ENCODE measurements around the gene CD177. TPM values are rescaled to one million over a fixed set of nuclear protein-coding genes. Genes with fewer than 3 reads are reported as not detected.

Gene CD177
- total RNA-seq, 1 donor from 2014 or later, result 5.2 TPM

GRCh38 chr19:43395561-43395960, 42.1 kb downstream of the CD177 start:
- Histone ChIP-seq H3K27me3 (ENCODE audit: control insufficient read depth in 3 of 3, insufficient read depth in 3 of 3, low read length in 3 of 3) (peaks cover 0 to 2% (median 0%) of the 10 kb centered on the region in 3 donors), H3K36me3 (ENCODE audit: control insufficient read depth in 3 of 3, insufficient read depth in 3 of 3, low read length in 3 of 3) (no peaks in the 10 kb centered on the region), H3K4me1 (ENCODE audit: control insufficient read depth in 3 of 3, insufficient read depth in 3 of 3, low read length in 3 of 3) (no peaks in the 10 kb centered on the region), H3K4me3 (ENCODE audit: low read length in 3 of 3) (no peak overlapping the region), H3K9me3 (ENCODE audit: control insufficient read depth in 3 of 3, low read length in 3 of 3) (no peaks in the 10 kb centered on the region), H3K9ac (ENCODE audit: low read depth in 1 of 3, low read length in 3 of 3) (no peak overlapping the region), H3K27ac (ENCODE audit: low read depth, low read length) (no peak overlapping the region)

- Histone ChIP-seq H3K4me3 (ENCODE audit: low read length in 3 of 3) (no peak overlapping the region), H3K9ac (ENCODE audit: low read depth in 1 of 3, low read length in 3 of 3) (no peak overlapping the region), H3K9me3 (ENCODE audit: control insufficient read depth in 3 of 3, low read length in 3 of 3) (no peaks in the 10 kb centered on the region), H3K4me1 (ENCODE audit: control insufficient read depth in 3 of 3, insufficient read depth in 3 of 3, low read length in 3 of 3) (no peaks in the 10 kb centered on the region), H3K27ac (ENCODE audit: low read depth, low read length) (no peak overlapping the region), H3K36me3 (ENCODE audit: control insufficient read depth in 3 of 3, insufficient read depth in 3 of 3, low read length in 3 of 3) (no peaks in the 10 kb centered on the region), H3K27me3 (ENCODE audit: control insufficient read depth in 3 of 3, insufficient read depth in 3 of 3, low read length in 3 of 3) (no peaks in the 10 kb centered on the region)
These were observed 52.8 kb downstream of the CD177 start for GRCh38 chr19:43406297-43406696.

GRCh38 chr19:43407416-43408005, 54.0 kb downstream of the CD177 start:
- Histone ChIP-seq H3K36me3 (ENCODE audit: control insufficient read depth in 3 of 3, insufficient read depth in 3 of 3, low read length in 3 of 3) (no peaks in the 10 kb centered on the region), H3K9me3 (ENCODE audit: control insufficient read depth in 3 of 3, low read length in 3 of 3) (no peaks in the 10 kb centered on the region), H3K4me3 (ENCODE audit: low read length in 3 of 3) (no peak overlapping the region)

GRCh38 chr19:43408043-43408442, 54.6 kb downstream of the CD177 start:
- no peaks in the 10 kb centered on the region for H3K4me1 ChIP-seq (ENCODE audit: control insufficient read depth in 3 of 3, insufficient read depth in 3 of 3, low read length in 3 of 3)
- no peaks in the 10 kb centered on the region for H3K27me3 ChIP-seq (ENCODE audit: control insufficient read depth in 3 of 3, insufficient read depth in 3 of 3, low read length in 3 of 3)
- no peaks in the 10 kb centered on the region for H3K9me3 ChIP-seq (ENCODE audit: control insufficient read depth in 3 of 3, low read length in 3 of 3)
- H3K27ac ChIP-seq (ENCODE audit: low read depth, low read length), result no peak overlapping the region
- H3K9ac ChIP-seq (ENCODE audit: low read depth in 1 of 3, low read length in 3 of 3), result no peak overlapping the region
- H3K4me3 ChIP-seq (ENCODE audit: low read length in 3 of 3), result no peak overlapping the region
- H3K36me3 ChIP-seq (ENCODE audit: control insufficient read depth in 3 of 3, insufficient read depth in 3 of 3, low read length in 3 of 3), result no peaks in the 10 kb centered on the region

More at GRCh38 chr19:43407416-43408005, 54.0 kb downstream of the CD177 start:
- no peaks in the 10 kb centered on the region for H3K4me1 ChIP-seq (ENCODE audit: control insufficient read depth in 3 of 3, insufficient read depth in 3 of 3, low read length in 3 of 3)
- H3K27me3 ChIP-seq (ENCODE audit: control insufficient read depth in 3 of 3, insufficient read depth in 3 of 3, low read length in 3 of 3), result no peaks in the 10 kb centered on the region
- no peak overlapping the region for H3K27ac ChIP-seq (ENCODE audit: low read depth, low read length)
- H3K9ac ChIP-seq (ENCODE audit: low read depth in 1 of 3, low read length in 3 of 3), result no peak overlapping the region

GRCh38 chr19:43409415-43409814, 55.9 kb downstream of the CD177 start:
- no peak overlapping the region for H3K9ac ChIP-seq (ENCODE audit: low read depth in 1 of 3, low read length in 3 of 3)
- H3K4me1 ChIP-seq (ENCODE audit: control insufficient read depth in 3 of 3, insufficient read depth in 3 of 3, low read length in 3 of 3), result no peaks in the 10 kb centered on the region
- H3K27ac ChIP-seq (ENCODE audit: low read depth, low read length), result no peak overlapping the region
- H3K9me3 ChIP-seq (ENCODE audit: control insufficient read depth in 3 of 3, low read length in 3 of 3), result no peaks in the 10 kb centered on the region
- H3K27me3 ChIP-seq (ENCODE audit: control insufficient read depth in 3 of 3, insufficient read depth in 3 of 3, low read length in 3 of 3), result no peaks in the 10 kb centered on the region
- no peak overlapping the region for H3K4me3 ChIP-seq (ENCODE audit: low read length in 3 of 3)
- no peaks in the 10 kb centered on the region for H3K36me3 ChIP-seq (ENCODE audit: control insufficient read depth in 3 of 3, insufficient read depth in 3 of 3, low read length in 3 of 3)

- no peaks in the 10 kb centered on the region for H3K9me3 ChIP-seq (ENCODE audit: control insufficient read depth in 3 of 3, low read length in 3 of 3)
- no peaks in the 10 kb centered on the region for H3K36me3 ChIP-seq (ENCODE audit: control insufficient read depth in 3 of 3, insufficient read depth in 3 of 3, low read length in 3 of 3)
These were observed 59.0 kb downstream of the CD177 start for GRCh38 chr19:43412441-43412840.

More at GRCh38 chr19:43412441-43412840, 59.0 kb downstream of the CD177 start:
- no peak overlapping the region for H3K9ac ChIP-seq (ENCODE audit: low read depth in 1 of 3, low read length in 3 of 3)
- H3K27ac ChIP-seq (ENCODE audit: low read depth, low read length), result no peak overlapping the region
- H3K4me1 ChIP-seq (ENCODE audit: control insufficient read depth in 3 of 3, insufficient read depth in 3 of 3, low read length in 3 of 3), result no peaks in the 10 kb centered on the region
- H3K4me3 ChIP-seq (ENCODE audit: low read length in 3 of 3), result no peak overlapping the region
- H3K27me3 ChIP-seq (ENCODE audit: control insufficient read depth in 3 of 3, insufficient read depth in 3 of 3, low read length in 3 of 3), result no peaks in the 10 kb centered on the region

Other genes with a start within 250 kb of the CD177 start
- gene PSG5, start 167.2 kb upstream of the CD177 start, total RNA-seq, result not detected
- not detected for gene PSG4, start 148.0 kb upstream of the CD177 start, total RNA-seq
- gene PSG9, start 84.2 kb upstream of the CD177 start, total RNA-seq, result not detected
- gene TEX101, start 61.2 kb downstream of the CD177 start, total RNA-seq, result not detected
- not detected for gene LYPD3, start 111.9 kb downstream of the CD177 start, total RNA-seq
- 4.7 TPM for gene PHLDB3, start 151.1 kb downstream of the CD177 start, total RNA-seq
- gene ETHE1, start 173.5 kb downstream of the CD177 start, total RNA-seq, result 32.4 TPM
- gene ZNF575, start 179.5 kb downstream of the CD177 start, total RNA-seq, result not detected
- gene XRCC1, start 221.8 kb downstream of the CD177 start, total RNA-seq, result 7.3 TPM
- gene PINLYP, start 222.1 kb downstream of the CD177 start, total RNA-seq, result 6.8 TPM
- 24.5 TPM for gene IRGQ, start 242.4 kb downstream of the CD177 start, total RNA-seq
- 6.8 TPM for gene ZNF576, start 242.9 kb downstream of the CD177 start, total RNA-seq

All from skeletal muscle tissue (tissue), 4 donors.